OCI-LY7 (cell line): ENCODE data around the gene IGF2BP1.
"Not testable (repeated sequence)": the region's sequence is repeated elsewhere in the genome, so short reads cannot be mapped to it uniquely, and the experiment has no call there.

Experiments
- EZH2phosphoT487 ChIP-seq: fragments of 200-600 bp; sonication (generic); IDR thresholded peaks from 2 replicates; pipeline ENCODE4 v1.6.1; 2018; ENCODE audit warnings: low read depth, borderline replicate concordance, mild to moderate bottlenecking, mixed run types, antibody characterized with exemption, low read length, moderate library complexity, mixed read lengths
- TF ChIP-seq, protein P1 (sequence below): fragments of 200-600 bp; sonication (generic); conservative IDR thresholded peaks from 2 replicates; pipeline ENCODE4 v1.5.1; 2014; ENCODE audit warnings: mild to moderate bottlenecking, antibody characterized with exemption, low read length, moderate library complexity, mixed read lengths

DNA sequence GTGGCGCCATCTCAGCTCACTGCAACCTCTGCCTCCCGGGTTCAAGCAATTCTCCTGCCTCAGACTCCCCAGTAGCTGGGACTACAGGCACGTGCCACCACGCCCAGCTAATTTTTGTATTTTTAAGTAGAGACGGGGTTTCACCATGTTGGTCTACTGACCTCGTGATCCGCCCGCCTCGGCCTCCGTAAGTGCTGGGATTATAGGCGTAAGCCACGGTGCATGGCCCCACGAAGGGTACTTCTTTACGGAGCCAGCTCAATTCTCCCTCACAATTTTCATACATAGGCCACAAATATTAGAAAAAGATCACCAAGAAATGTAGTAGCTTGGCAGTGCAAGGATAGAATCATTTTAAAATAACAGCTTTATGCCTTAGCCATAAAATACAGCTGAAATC, 106.2 kb downstream of the IGF2BP1 start:
- TF ChIP-seq, protein P1, sequence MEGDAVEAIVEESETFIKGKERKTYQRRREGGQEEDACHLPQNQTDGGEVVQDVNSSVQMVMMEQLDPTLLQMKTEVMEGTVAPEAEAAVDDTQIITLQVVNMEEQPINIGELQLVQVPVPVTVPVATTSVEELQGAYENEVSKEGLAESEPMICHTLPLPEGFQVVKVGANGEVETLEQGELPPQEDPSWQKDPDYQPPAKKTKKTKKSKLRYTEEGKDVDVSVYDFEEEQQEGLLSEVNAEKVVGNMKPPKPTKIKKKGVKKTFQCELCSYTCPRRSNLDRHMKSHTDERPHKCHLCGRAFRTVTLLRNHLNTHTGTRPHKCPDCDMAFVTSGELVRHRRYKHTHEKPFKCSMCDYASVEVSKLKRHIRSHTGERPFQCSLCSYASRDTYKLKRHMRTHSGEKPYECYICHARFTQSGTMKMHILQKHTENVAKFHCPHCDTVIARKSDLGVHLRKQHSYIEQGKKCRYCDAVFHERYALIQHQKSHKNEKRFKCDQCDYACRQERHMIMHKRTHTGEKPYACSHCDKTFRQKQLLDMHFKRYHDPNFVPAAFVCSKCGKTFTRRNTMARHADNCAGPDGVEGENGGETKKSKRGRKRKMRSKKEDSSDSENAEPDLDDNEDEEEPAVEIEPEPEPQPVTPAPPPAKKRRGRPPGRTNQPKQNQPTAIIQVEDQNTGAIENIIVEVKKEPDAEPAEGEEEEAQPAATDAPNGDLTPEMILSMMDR, result not testable (repeated sequence)
- not testable (repeated sequence) for TF ChIP-seq EZH2phosphoT487
